HG03558 (cell line): ENCODE results near the gene RPL6.
"Not testable (repeated sequence)": the region's sequence is repeated elsewhere in the genome, so short reads cannot be mapped to it uniquely, and the experiment has no call there.

Experiments used
- ATAC-seq: cut with Tn5 transposase; IDR thresholded peaks from one replicate; pipeline ENCODE4 v1.9.1; 2021; ENCODE audit warnings: moderate number of reproducible peaks; ENCODE audit not compliant: unreplicated experiment; ENCODE audit errors: extremely low read depth

RPL6 gene

DNA sequence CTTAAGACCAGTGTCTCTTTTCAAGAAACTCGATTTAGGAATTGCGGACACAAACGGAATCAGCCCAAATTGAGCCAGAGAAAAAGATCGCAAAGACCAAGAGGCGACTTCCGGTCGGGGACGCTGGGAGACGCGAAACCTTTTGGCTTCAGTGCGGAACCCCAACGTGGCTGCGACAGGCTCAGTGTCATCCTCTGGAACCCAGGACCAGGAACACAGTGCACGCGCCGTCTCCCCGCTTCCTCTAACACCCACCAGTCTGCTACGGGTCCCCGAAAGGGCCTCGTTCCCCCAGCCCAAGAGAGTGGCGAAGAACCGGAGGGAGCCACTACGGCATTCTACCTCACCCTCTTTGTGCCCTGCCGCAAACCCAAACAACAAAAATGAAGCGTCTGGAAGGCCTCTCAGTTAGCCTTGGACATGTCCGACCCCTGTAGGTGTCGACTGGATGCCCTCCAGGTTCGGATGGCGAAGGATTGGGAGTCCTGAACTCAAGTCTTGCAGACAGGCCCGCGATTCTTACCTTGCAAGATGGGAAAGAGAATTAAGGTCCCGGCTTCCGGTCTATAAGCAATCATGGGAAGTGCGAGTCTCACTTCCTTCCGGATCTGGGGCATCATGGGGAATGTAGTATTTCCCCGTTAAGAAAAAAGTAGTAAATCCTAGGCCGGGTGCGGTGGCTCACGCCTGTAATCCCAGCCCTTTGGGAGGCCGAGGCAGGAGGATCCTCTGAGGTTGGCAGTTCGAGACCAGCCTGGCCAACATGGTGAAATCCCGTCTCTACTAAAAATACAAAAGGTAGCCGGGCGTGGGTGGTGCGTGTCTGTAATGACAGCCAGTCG lies at the start of gene RPL6:
Gene RPL6 (minus strand): TSS at position 542 of the 842 bp plus-strand sequence. CDS start 949 bp downstream, outside the sequence.
- peak; percentile 68 for ATAC-seq

DNA sequence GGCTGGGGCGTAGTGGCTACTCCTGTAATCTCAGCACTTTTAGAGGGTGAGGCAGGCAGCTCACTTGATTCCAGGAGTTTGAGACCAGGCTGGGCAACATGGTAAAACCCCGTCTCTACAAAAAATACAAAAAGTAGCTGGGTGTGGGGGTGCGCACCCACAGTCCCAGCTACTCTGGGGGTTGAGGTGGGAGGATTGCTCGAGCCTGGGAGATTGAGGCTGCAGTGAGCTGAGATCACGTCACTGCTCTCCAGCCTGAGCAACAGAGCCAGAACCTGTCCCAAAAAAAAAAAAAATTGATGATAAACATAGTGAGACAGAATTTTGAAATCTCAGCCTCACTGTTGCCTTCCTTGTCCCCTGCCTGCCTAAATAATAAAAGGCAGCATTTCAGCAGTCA lies 49.3 kb upstream of the RPL6 start:
- ATAC-seq, result no peak

DNA sequence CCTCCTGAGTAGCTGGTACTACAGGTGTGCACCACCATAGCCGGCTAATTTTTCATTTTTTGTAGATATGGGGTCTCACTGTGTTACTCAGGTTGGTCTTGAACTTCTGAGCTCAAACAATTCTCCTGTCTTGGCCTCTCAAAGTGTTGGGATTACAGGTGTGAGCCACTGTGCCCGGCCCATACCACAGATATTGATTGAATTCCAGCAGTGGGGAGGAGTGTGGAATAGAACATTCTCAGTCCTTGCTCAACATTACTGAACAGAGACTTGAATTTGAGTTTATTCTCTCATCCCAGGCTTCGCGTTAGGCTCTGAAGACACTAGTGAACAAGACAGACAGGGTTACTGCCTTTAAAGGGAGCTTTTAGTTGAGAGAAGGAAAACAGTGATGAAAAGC lies 48.9 kb upstream of the RPL6 start:
- ATAC-seq, result no peak

DNA sequence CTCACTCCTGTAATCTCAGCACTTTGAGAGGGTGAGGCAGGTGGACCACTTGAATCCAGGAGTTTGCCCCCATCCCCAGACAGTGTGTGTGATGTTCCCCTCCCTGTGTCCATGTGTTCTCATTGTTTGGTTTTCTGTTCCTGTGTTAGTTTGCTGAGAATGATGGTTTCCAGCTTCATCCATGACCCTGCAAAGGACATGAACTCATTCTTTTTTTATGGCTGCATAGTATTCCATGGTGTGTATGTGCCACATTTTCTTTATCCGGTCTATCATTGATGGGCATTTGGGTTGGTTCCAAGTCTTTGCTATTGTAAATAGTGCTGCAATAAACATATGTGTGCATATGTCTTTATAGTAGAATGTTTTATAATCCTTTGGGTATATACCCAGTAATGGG lies 47.7 kb upstream of the RPL6 start:
- ATAC-seq, result not testable (repeated sequence)

DNA sequence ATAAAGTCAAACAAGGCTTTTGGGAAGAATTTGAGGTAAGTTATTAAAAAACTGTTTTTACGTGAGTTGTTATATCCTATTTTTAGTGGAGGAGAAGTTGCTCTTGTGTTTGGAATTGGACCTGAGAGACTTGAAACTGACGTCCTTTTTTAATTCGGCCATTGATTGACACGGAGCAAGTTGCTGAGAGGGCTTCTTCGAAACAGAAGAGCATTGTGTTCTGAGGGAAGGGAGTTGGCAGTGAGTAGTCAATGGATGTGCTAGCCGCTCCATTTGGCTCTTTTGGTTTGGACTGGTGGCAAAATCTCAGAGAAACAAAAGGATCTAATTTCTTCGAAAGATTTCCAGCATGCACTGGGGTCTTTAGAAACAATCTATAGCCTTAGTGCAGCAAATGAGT lies 46.6 kb upstream of the RPL6 start:
- ATAC-seq, result no peak

DNA sequence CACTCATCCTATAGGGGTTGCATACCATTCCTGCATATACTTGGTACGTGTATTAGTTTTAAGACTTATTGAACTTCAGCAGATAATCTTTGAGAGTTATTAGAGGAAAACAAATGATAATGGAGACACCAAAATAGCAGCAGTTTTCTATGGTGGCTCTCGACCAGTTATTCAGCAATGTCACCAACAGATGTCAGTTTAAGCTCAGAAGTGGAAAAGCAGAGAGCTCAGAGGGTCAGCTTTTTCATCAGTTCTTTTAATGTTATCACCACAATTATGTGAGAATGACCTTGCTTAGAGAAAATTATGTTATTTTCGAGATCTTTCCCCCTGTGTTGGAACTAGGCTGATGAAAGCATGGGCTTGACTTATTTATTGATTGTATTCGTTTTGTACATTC lies 41.3 kb upstream of the RPL6 start:
- ATAC-seq, result no peak

DNA sequence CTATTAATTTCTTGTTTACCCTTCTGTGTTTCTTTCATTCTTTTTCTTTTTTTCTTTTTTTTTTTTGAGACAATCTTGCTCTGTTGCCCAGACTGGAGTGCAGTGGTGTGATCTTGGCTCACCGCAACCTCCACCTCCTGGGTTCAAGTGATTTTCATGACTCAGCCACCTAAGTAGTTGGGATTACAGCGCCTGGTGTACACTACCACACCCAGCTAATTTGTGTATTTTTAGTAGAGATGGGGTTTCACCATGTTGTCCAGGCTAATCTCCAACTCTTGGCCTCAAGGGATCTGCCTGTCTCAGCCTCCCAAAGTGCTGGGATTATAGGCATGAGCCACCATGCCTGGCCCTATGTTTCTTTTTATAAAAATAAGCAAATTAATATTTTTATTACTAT lies 38.8 kb upstream of the RPL6 start:
- ATAC-seq, result not testable (repeated sequence)

DNA sequence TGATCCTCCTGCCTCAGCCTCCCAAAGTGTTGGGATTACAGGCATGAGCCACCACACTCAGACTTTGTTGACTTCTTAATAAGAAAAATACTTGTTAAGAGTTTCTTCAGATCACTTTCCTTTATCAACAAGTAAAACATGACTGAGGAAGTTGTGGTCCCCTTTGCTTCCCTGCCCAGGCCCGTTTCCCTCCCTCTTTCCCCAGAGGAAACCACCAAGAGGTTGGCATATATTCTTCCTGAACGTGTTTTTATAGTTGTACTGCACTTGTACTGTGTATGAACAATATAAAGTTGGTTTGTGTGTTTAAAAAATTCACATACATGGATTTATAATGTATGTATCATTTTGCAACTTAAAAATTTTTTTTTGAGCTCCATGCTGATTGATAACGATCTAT lies 37.7 kb upstream of the RPL6 start:
- ATAC-seq, result no peak

DNA sequence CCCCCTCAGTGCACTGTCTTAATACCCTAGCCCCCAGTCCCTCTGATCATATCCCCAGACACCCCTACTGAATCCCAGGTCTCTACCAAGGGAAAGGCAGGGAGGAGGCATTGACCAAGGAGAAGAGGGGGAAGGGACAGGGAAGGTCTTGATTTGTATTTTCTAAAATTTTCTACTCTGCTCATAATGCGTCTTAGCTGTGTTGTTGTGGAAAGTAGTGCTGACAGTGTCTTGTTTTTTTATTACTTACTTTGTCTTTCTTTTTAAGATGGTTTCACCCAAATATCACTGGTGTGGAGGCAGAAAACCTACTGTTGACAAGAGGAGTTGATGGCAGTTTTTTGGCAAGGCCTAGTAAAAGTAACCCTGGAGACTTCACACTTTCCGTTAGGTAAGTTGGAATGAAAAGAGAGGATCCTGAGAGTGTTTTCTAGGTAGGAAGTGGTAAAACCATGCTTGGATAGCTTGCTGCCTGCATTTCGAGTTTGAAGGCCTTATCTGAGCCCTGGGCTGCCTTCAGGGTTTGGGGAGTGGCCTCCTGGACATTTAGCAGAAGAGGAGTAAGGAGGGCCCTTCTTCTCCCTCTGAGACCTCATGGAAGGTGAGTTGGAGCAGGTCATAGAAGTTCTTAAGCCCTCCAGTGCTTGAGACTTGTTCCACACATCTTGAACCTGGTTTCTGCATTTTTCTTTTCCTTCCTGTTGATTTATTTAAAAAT lies 36.8 kb upstream of the RPL6 start:
- no peak for ATAC-seq

DNA sequence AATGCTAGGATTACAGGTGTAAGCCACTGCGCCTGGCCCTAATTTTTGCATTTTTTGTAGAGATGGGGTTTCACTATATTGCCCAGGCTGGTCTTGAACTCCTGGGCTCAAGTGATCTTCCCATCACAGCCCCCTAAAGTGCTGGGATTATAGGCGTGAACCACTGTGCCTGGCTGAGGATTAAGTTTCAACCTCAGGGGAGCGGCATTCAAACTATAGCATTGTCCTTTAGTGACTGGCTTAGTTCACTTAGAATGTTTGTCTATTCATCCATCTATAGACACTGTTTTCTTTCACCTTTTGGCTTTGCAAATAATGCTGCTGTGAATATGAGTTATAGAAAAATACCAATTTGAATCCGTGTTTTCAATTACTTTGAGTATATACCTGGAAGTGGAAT lies 34.5 kb upstream of the RPL6 start:
- no peak for ATAC-seq

DNA sequence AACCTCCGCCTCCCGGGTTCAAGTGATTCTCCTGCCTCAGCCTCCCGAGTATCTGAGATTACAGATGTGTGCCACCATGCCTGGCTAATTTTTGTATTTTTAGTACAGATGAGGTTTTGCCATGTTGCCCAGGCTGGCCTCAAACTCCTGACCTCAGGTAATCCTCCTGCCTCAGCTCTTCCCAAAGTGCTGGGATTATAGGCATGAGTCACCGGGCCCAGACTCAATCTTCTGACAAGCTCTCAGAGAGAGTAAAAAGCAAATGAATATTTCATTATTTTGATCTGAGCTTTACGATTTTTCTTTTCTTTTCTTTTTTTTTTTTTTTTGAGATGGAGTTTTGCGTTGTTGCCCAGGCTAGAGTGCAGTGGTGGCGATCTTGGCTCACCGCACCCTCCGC lies 31.2 kb upstream of the RPL6 start:
- ATAC-seq, result not testable (repeated sequence)

DNA sequence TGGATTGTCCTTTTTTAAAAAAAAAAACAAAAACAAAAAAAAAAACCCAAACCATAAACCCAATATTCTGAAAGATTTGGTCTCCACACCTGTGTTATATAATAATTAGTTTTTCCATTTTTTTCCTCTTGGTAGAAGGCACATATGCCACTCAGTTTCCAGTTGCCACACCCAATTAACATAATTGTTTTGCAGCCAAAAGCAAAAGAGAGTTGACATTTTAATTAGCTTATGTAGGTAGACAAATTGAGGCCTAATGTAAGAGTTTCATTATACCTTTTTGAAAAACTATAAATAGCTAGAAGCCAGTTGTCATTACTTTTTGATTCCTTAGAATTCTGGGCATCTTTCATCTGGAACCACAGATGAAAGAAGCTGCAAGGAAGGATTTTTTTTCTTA lies 30.4 kb upstream of the RPL6 start:
- no peak for ATAC-seq

DNA sequence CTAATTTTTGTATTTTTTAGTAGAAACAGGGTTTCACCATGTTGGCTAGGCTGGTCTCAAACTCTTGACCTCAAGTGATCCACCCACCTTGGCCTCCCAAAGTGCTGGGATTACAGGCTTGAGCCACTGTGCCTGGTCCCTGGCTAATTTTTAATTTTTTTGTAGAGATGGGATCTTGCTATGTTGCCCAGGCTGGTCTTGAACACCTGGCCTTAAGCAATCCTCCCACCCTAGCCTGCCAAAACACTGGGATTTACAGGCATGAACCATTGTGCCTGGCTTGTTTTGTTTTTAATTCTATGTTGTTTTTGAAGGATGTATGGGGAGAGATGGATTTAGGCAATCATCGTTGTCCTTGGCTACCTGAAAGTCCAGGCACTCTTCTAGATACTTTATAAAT lies 29.2 kb upstream of the RPL6 start:
- ATAC-seq, result not testable (repeated sequence)

DNA sequence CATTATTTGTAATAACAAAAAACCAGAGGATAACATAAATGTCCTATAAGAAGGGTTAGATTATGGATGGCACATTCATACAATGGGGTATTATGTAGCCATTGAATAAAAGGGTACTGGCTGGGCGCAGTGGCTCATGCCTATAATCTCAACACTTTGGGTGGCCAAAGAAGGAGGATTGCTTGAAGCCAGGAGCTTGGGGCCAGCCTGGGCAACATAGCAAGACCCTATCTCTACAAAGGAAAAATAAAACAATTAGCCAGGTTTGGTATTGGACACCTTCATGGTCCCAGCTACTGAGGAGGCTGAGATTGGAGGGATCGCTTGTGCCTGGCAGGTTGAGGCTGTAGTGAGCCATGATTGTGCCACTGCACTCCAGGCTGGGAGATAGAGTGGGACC lies 24.1 kb upstream of the RPL6 start:
- no peak for ATAC-seq

DNA sequence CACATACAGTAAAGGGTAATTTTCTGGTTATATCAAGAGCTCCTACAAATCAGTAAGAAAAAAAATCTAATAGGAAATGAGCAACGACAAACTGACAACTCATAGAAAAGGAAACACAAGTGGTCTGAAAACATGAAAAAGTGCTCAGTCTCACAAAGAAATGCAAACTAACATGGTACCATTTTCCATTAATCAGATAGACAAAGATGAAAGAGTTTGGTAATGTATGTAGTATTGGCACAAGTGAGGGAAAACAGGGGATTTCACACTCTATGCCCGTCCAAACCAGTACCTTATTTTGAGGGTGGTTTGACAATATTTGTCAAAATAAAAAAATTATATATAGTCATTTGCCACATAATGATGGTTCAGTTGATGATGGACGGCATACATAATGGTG lies 22.6 kb upstream of the RPL6 start:
- no peak for ATAC-seq

DNA sequence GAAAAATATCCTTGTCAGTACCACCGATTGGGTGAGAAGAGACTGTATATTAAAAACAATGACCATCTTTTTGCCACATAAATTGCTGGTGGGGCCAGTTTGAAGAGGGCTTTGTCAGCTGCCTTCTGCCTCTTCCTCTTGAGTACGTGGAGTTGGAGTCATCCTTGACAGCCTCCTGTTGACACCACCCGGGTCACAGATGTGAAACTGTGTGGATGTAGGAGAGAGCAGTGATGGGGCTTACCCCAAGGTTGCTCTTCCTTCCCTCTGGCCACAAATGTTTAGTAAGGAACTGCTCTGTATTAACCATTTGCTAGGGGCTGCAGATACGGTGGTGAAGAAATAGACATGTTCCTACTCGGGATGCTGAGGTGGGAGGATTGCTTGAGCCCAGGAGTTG lies 21.5 kb upstream of the RPL6 start:
- ATAC-seq, result no peak

DNA sequence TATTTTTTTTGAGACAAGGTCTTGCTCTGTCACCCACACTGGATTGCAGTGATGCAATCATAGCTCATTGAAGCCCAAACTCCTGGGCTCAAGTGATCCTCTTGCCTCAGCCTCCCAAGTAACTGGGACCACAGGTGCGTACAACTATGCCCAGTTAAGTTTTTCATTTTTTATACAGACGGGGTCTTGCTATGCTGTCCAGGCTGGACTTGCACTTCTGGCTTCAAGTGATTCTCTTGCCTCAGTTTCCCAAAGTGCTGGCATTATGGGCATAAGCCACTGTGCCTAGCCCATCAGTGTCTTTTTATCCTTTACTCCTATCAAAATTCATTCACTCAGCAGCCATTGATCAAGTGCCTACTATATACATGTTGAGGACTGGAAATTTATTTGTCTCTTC lies 18.4 kb upstream of the RPL6 start:
- no peak for ATAC-seq

DNA sequence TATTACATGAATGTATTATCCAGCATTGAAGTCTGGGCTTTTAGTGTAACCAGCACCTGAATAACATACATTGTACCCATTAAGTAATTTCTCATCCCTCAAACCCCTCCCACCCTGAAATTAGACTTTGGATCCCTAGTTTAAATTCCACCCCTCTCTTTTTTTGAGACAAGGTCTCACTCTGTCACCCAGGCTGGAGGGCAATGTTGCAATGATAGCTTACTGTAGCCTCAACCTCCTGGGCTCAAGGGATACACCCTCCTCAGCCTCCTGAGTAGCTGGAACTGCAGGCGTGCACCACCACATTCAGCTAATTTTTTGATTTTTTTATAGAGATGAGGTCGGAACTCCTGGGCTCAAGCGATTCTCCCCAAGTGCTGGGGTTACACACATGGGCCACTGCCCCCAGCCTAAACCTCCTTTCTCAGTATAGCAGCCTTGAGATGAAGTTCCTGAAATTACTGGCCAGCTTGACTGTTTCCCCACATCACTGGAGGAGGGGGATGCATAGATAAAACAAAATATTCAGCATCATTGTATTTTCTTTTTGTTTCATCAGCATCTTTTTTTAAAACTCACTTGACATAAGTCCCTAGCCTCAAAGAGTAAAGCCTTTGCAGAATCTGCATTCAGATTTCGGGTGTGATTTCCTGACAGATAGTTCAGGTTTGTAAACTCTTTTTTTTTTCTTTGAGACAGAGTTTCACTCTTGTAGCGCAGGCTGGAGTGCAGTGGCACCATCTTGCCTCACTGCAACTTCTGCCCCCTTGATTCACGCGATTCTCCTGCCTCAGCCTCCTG lies 16.4 kb upstream of the RPL6 start:
- no peak for ATAC-seq

DNA sequence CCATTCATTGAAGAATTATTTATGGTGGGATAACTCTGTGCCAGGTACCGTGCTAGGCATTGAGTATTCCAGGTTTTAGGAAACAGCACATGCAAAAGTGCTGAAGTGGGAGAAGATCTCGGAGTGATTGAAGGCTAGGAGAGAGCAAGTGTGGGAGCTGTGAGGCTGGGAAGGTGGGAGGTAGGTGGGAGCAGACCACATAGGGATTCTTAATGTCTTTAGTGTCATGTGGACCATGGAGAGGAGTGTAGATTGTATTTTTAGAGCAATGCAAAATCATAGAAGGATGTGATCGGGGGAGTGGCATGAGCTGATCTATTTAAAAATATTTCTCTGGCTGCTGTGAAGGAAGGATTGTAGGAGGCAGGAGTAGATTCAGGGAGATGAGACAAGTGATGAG lies 14.7 kb upstream of the RPL6 start:
- no peak for ATAC-seq

DNA sequence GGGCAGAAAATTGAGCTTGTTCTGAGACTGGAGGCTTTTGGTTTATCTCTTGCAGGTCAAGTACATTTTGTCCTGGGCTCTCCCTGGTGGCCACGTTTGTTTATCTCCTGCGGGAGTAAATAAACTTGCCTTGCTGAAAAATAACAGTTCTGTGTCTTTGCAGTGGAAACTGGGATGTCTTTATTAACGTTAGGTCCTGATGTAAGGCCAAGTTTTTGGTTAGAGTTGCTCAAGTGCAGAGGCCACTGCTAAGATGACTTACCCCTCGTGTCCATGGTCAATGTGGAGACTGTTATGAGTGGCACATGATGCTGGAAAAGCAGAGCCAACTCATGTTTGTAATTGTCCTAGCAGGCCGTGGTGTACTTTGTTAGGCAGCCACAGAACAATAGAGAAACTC lies 13.1 kb upstream of the RPL6 start:
- no peak for ATAC-seq

DNA sequence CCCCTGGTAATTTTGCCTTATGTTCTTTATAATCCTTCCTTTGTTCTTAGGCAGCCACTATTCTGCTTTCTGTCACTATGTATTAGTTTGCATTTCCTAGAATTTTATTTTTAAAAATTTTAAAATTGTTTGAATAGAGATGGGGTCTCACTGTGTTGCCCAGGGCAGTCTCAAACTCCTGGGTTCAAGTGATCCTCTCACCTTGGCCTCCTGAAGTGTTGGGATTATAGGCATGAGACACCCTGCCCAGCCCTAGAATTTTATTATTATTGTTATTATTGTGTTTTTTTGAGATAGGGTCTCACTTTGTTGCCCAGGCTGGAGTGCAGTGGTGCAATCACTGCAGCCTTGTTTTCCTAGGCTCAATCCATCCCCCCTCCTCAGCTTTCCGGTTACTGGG lies 12.0 kb upstream of the RPL6 start:
- no peak for ATAC-seq
